ENCODE measurements around the gene ANKRD39.

GRCh38 chr2:96898641-96899412 lies 41.0 kb upstream of the ANKRD39 start:
- TF ChIP-seq CTCF (conservative IDR thresholded peaks at IDR 0.05 in 1 of 2, IDR thresholded peaks at IDR 0.05 in 1 of 2; ENCODE audit: low read depth in 1 of 2, low read length in 2 of 2) (no peak), EZH2 (IDR thresholded peaks at IDR 0.05; ENCODE audit: low read length, missing control alignments) (no peak)

Data from fibroblast of lung (primary cell).